ENCODE measurements around the gene LACTBL1. TPM values are rescaled to one million over a fixed set of nuclear protein-coding genes. Genes with fewer than 3 reads are reported as not detected.

LACTBL1 gene
- total RNA-seq = under 0.01 TPM in 1 of 2 replicates, not detected in the other

GRCh38 chr1:22972760-22973159 lies at the start of gene LACTBL1:
Gene LACTBL1 (minus strand): TSS chr1:22972866. CDS start chr1:22972316, 550 bp downstream.
- no peak for TF ChIP-seq CTCF (IDR thresholded peaks at IDR 0.05; ENCODE audit: extremely low read depth, low read depth, low read length)
- H3K27ac ChIP-seq (ENCODE audit: low read depth, low read length) = no peak within 1 kb of the TSS
- no peaks in the 10 kb centered on the region for H3K36me3 ChIP-seq (ENCODE audit: insufficient read depth, low read length)
- no peaks in the 10 kb centered on the region for H3K9me3 ChIP-seq (ENCODE audit: low read depth, low read length)
- H3K4me3 ChIP-seq (ENCODE audit: insufficient read depth, low read length) = no peak within 1 kb of the TSS
- H4K20me1 ChIP-seq (ENCODE audit: insufficient read depth, low read length) = no peaks in the 10 kb centered on the region
- DNase-seq (ENCODE audit: insufficient read length, low spot score, missing footprints) = no peak
- no peak within 1 kb of the TSS for H2AFZ ChIP-seq (ENCODE audit: low read length)
- peaks cover 9% of the 10 kb centered on the region for H3K4me1 ChIP-seq (ENCODE audit: insufficient read depth, low read length)
- H3K27me3 ChIP-seq (ENCODE audit: insufficient read depth, low read length) = peaks cover 41% of the 10 kb centered on the region
- H3K4me2 ChIP-seq (ENCODE audit: insufficient read depth, low read length) = no peak within 1 kb of the TSS
- H3K79me2 ChIP-seq (ENCODE audit: insufficient read depth, low read length) = no peaks in the 10 kb centered on the region

GRCh38 chr1:23021834-23022233 lies 49.2 kb upstream of the LACTBL1 start:
- no peak for TF ChIP-seq CTCF (IDR thresholded peaks at IDR 0.05; ENCODE audit: extremely low read depth, low read depth, low read length)
- H3K9me3 ChIP-seq (ENCODE audit: low read depth, low read length) = no peaks in the 10 kb centered on the region
- no peak overlapping the region for H3K27ac ChIP-seq (ENCODE audit: low read depth, low read length)
- H3K36me3 ChIP-seq (ENCODE audit: insufficient read depth, low read length) = no peaks in the 10 kb centered on the region
- H3K4me3 ChIP-seq (ENCODE audit: insufficient read depth, low read length) = no peak overlapping the region
- H2AFZ ChIP-seq (ENCODE audit: low read length) = no peak overlapping the region
- DNase-seq (ENCODE audit: insufficient read length, low spot score, missing footprints) = no peak
- peak overlapping the region; percentile 96 for H3K4me2 ChIP-seq (ENCODE audit: insufficient read depth, low read length)
- peaks cover 79% of the 10 kb centered on the region for H3K79me2 ChIP-seq (ENCODE audit: insufficient read depth, low read length)
- H3K4me1 ChIP-seq (ENCODE audit: insufficient read depth, low read length) = peaks cover 13% of the 10 kb centered on the region
- no peaks in the 10 kb centered on the region for H3K27me3 ChIP-seq (ENCODE audit: insufficient read depth, low read length)
- H4K20me1 ChIP-seq (ENCODE audit: insufficient read depth, low read length) = peaks cover 56% of the 10 kb centered on the region

GRCh38 chr1:23020706-23021405 lies 48.2 kb upstream of the LACTBL1 start:
- no peak overlapping the region for H2AFZ ChIP-seq (ENCODE audit: low read length)

More at GRCh38 chr1:23020706-23021405, 48.2 kb upstream of the LACTBL1 start:
- Histone ChIP-seq H3K4me3 (ENCODE audit: insufficient read depth, low read length) (peak overlapping the region; percentile 99), H3K4me1 (ENCODE audit: insufficient read depth, low read length) (peaks cover 9% of the 10 kb centered on the region), H3K4me2 (ENCODE audit: insufficient read depth, low read length) (peak overlapping the region; percentile 96), H3K9me3 (ENCODE audit: low read depth, low read length) (no peaks in the 10 kb centered on the region), H3K27ac (ENCODE audit: low read depth, low read length) (peak overlapping the region; percentile 89), H3K27me3 (ENCODE audit: insufficient read depth, low read length) (no peaks in the 10 kb centered on the region), H3K36me3 (ENCODE audit: insufficient read depth, low read length) (no peaks in the 10 kb centered on the region), H4K20me1 (ENCODE audit: insufficient read depth, low read length) (peaks cover 46% of the 10 kb centered on the region), H3K79me2 (ENCODE audit: insufficient read depth, low read length) (peaks cover 69% of the 10 kb centered on the region)
- no peak for DNase-seq (ENCODE audit: insufficient read length, low spot score, missing footprints)
- TF ChIP-seq CTCF (IDR thresholded peaks at IDR 0.05; ENCODE audit: extremely low read depth, low read depth, low read length) = no peak

Measured in osteoblast (primary cell).